SU-DHL-6 (cell line): ENCODE results near the gene SDC1.

Experiments used
- CTCF ChIP-seq: fragments of 200-600 bp; sonication (generic); IDR thresholded peaks from one replicate; pipeline ENCODE4 v1.5.1; 2017; ENCODE audit warnings: antibody characterized with exemption, mild to moderate bottlenecking, low read length, moderate library complexity; ENCODE audit not compliant: insufficient read depth, poor library complexity, severe bottlenecking
- EZH2phosphoT487 ChIP-seq: fragments of 200-600 bp; sonication (generic), shearing (Covaris generic); conservative IDR thresholded peaks from 2 replicates; pipeline ENCODE4 v1.6.1; 2018; ENCODE audit warnings: mild to moderate bottlenecking, antibody characterized with exemption, low read length, moderate library complexity, mixed read lengths

GRCh38 chr2:20199633-20200270 is 25.2 kb downstream of the SDC1 start:
- TF ChIP-seq CTCF (no peak), EZH2phosphoT487 (no peak)
